C4-2B (cell line): ENCODE data around the gene THOP1.
"Not testable (repeated sequence)": the region's sequence is repeated elsewhere in the genome, so short reads cannot be mapped to it uniquely, and the experiment has no call there.

ENCODE experiments used
- H3K27ac ChIP-seq: fragments of 450-650 bp; 2 replicates; pipeline ENCODE4 v1.5.1; 2017
- ZFX ChIP-seq: fragments of 450-650 bp; IDR thresholded peaks from 2 replicates; pipeline ENCODE4 v1.6.1; 2017
- TF ChIP-seq, protein P1 (sequence below): fragments of 450-650 bp; conservative IDR thresholded peaks from 2 replicates; pipeline ENCODE4 v1.5.1; 2017; ENCODE audit warnings: mild to moderate bottlenecking

THOP1 gene

DNA sequence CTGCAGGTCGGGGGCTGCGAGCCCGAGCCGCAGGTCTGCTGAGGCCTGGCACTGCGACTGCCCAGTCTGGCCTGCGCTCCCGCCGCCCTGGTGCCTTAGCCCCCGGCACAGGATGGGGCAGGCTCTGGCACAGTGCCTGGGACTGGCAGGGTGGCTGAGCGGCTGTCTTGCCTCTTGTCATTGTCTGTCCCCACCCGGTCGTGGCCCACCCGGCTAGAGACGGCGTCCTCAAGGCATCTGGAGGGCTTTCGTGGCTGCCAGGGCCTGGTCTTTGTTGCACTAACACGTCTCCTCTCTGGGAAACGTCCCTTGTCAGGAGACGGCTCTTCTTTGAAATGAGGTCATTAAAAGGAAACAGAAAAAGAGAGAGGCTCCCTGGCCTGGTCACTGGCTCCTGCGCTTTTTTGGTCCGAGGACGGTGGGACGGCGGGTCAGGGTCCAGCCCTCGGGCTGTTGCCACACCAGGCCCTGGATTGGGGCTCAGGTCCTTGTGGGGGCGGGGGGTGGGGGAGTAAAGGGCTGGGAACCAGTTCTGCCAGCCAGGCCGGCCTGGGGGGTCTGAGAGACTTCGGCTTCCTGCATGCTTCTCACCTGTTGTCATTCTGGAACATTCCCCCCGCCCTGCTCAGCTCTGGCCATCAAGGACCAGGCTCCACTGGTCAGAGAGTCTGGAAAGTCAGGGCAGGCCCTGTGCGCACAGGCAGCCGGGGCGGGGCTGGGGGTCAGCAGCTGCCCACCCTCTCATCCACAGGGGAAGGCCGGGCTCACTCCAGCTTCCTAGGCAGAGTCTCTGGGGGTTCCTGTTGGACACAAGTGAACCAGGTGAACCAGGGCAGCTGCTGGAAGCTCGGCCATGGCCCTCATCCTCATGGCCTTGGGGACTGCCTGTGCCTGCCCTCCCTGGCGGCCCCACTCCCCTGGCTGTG, 28.2 kb downstream of the THOP1 start:
- no peak for TF ChIP-seq ZFX
- TF ChIP-seq, protein P1, sequence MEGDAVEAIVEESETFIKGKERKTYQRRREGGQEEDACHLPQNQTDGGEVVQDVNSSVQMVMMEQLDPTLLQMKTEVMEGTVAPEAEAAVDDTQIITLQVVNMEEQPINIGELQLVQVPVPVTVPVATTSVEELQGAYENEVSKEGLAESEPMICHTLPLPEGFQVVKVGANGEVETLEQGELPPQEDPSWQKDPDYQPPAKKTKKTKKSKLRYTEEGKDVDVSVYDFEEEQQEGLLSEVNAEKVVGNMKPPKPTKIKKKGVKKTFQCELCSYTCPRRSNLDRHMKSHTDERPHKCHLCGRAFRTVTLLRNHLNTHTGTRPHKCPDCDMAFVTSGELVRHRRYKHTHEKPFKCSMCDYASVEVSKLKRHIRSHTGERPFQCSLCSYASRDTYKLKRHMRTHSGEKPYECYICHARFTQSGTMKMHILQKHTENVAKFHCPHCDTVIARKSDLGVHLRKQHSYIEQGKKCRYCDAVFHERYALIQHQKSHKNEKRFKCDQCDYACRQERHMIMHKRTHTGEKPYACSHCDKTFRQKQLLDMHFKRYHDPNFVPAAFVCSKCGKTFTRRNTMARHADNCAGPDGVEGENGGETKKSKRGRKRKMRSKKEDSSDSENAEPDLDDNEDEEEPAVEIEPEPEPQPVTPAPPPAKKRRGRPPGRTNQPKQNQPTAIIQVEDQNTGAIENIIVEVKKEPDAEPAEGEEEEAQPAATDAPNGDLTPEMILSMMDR = no peak
- H3K27ac ChIP-seq = no peak overlapping the region

DNA sequence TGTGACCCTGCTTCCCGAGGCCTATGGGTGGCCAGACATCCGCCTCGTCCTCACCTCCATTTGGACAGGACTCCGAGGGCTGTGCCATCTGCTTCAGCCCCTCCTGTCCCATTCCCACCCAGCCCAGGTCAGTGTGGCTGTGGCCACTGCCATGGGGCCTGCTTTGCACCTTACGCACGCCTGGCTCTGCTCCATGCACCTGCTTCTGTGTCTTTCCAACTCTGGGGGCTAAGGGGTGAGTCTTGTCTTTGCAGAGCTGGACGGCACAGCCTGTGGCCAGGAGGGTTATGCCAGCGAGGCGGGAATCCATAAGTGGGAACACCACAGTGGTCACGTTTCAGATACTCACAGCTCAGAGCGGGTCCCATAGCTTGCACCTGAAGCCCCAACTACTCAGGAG, 29.1 kb downstream of the THOP1 start:
- H3K27ac ChIP-seq = no peak overlapping the region
- TF ChIP-seq, protein P1 = no peak
- no peak for TF ChIP-seq ZFX

DNA sequence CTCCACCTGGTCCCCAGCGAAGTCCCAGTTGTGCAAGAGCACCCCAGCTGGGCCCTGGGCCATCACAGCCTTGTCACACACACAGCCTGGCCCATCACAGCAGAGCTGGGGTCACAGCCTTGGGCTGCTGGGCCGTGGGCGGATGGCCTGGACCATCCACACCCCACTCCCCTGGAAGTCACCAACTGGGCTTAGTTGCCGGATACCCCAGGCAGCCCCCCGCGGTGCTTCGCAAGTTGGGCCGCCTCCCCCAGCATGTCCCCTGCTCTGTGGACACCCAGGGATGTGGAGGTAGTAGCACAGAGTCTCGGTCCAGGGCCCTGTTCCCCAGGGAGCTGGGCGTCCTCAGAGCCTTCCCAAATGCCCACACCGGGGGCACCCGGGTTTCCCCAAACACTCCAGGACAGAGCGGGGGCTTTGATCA, 29.9 kb downstream of the THOP1 start:
- TF ChIP-seq, protein P1 = no peak
- no peak for TF ChIP-seq ZFX
- H3K27ac ChIP-seq = no peak overlapping the region

DNA sequence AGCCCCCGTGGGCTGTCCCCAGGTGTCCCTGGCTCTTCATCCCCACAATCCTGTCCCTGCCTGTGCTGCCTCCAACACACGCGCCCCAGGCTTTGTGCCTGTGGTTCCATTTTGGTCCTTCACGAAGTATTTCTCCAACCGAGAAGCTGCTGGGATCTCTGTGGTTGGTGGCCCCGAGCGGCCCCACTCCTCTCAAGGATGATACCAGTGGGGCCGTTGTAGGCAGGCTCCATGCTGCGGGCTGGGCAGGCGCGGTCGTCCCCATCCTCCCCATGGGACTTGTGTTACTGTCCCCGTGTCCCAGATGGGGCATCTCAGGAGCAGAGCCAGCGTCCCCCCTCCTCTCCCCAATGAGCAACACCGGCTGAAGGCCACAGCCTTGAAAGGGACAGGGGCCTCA, 30.6 kb downstream of the THOP1 start:
- H3K27ac ChIP-seq = no peak overlapping the region
- no peak for TF ChIP-seq ZFX
- TF ChIP-seq, protein P1 = no peak

DNA sequence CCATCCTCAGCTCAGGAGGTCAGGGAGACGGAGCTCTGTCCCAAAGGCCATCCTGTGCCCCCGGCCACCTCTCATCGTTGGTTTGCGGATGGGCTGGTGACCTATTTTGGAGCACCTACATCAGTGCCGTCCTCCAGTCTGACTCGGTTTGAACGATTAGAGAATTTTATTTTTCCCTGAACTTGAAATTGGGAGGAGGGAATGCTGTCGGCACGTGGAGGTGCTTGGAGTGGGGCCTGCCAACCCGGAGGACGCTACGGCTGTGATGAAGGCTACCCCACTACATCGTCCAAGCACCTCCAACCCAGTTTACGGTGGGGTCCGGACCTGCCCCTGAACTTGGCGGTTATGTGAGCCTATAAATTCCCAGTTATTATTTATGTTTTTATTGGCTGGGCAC, 31.3 kb downstream of the THOP1 start:
- TF ChIP-seq ZFX = no peak
- H3K27ac ChIP-seq = no peak overlapping the region

DNA sequence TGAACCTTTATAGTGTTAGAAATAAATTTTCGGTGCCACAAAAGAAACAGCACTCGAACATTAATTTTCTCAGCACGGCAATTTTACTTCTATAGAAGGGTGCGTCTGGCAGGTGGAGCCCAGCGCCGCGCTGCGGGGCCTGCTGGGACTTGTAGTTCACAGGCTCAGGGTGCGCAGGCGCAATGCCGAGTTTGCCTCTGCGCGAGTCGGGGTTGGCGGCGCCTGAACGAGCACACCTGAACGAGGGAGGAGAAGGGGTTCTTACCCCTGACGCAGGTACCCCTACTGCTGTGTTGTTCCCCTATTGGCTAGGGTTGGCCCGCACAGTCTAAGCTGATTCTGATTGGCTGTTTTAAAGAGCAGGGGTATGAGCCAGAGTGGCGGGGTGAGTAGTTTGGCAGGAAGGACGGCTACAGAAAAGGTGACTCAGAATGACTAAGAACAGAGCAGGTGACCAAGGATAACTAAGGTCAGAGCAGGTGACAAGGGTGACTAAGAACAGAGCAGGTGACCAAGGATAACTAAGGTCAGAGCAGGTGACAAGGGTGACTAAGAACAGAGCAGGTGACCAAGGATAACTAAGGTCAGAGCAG, 32.0 kb downstream of the THOP1 start:
- not testable (repeated sequence) for H3K27ac ChIP-seq

DNA sequence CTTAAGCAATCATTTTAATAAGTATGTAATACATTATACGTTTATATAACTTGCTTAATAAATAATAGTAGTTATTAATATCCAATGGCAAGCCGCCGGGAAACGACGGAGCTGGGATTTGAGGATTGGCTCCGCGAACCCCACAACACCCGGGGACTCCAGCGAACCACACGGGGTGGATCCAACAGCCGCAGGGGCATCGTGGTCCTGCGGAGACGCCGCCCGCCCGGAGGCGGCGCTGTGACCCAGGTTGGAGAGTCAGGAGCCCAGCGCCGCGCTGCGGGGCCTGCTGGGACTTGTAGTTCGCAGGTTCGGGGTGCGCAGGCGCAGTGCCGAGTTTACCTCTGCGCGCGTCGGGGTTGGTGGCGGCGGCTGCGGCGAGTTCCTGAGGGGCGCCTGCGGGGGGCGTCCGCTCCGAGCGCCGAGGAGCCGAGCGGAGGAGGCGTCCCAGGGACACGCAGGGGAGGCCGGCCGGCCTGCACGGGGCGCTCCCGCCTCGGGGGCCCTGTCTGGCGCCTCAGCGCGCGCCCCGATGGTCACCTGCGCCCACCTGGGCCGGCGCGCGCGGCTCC, 34.3 kb downstream of the THOP1 start, which contains the start of gene ZNF554:
ZNF554 (plus strand) TSS at position 329 of the 572 bp plus-strand sequence; CDS start at position 533, 204 bp downstream.
- H3K27ac ChIP-seq = peak within 1 kb of the TSS; percentile 71
- TF ChIP-seq, protein P1 = peak; percentile 99
- no peak; the same call in 1 of the 2 replicates for TF ChIP-seq ZFX

DNA sequence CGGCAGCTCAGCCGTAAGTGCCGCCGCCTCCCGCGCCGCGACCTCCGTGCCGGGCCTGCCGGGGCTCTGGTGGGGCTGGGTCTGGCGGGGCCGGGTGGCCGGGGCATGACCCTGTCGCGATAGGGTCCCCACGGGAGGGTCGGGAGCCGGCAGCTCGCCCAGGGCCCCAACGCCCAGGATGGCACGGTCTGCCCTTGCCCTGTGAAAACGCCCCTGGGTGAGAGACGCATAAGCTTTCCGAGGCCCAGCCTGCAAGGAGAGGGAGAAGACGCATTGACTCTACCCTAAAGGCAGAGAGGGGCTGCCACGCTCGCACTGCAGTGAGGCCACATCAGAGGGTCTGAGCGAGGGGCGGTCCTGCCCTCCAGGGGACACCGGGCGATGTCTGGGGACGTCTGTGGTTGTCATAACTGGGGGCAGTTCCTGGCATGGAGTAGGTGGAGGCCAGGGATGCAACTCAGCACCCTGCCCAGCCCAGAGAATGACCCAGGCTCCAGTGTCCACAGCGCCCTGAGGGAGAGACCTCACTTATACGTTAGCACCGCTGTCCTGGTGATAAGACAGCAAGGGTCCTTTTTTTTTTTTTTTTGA, 34.9 kb downstream of the THOP1 start:
- peak overlapping the region; percentile 71 for H3K27ac ChIP-seq

More for the DNA sequence above, 34.9 kb downstream of the THOP1 start:
- peak; percentile 62; the same call in 1 of the 2 replicates for TF ChIP-seq ZFX
- TF ChIP-seq, protein P1 = no peak
